ENCODE data around the gene SYPL2.
A peak's percentile ranks its signal among the peaks of the same experiment; 100 is the strongest.

- TF ChIP-seq CTCF (IDR thresholded peaks at IDR 0.05; ENCODE audit: insufficient read depth, low read length) (no peak), REST (IDR thresholded peaks at IDR 0.05; ENCODE audit: insufficient replicate concordance, low read depth) (peak; percentile 95), POLR2AphosphoS5 (IDR thresholded peaks at IDR 0.05; ENCODE audit: low read depth) (no peak)
Observed at GRCh38 chr1:109478806-109479205, 12.5 kb downstream of the SYPL2 start.
